Parathyroid adenoma (tissue), 2 donors: ENCODE data around the gene MATR3.
A peak's percentile ranks its signal among the peaks of the same experiment; 100 is the strongest.

Experiments
- H2AFZ ChIP-seq: fragments of 300-600 bp; sonication (generic); one replicate; pipeline ENCODE4 v1.7.0; 2017; ENCODE audit warnings: antibody characterized with exemption, mild to moderate bottlenecking
- H3K27ac ChIP-seq: fragments of 300-600 bp; sonication (generic); one replicate; pipeline ENCODE4 v1.7.0; 2017
- H3K27me3 ChIP-seq: fragments of 300-600 bp; sonication (generic); one replicate; pipeline ENCODE4 v1.7.0; 2017; ENCODE audit warnings: low read length; ENCODE audit not compliant: control insufficient read depth, insufficient read depth
- H3K36me3 ChIP-seq: fragments of 300-600 bp; sonication (generic); one replicate; pipeline ENCODE4 v1.7.0; 2017; ENCODE audit warnings: low read length; ENCODE audit not compliant: control insufficient read depth, insufficient read depth
- H3K4me1 ChIP-seq: fragments of 300-600 bp; sonication (generic); one replicate; pipeline ENCODE4 v1.7.0; 2017; ENCODE audit warnings: control low read depth
- H3K4me2 ChIP-seq: fragments of 300-600 bp; sonication (generic); one replicate; pipeline ENCODE4 v1.7.0; 2017; ENCODE audit warnings: low read length
- H3K4me3 ChIP-seq: fragments of 300-600 bp; sonication (generic); one replicate; pipeline ENCODE4 v1.7.0; 2017; ENCODE audit warnings: low read depth, low read length
- H3K79me2 ChIP-seq: fragments of 300-600 bp; sonication (generic); one replicate; pipeline ENCODE4 v1.7.0; 2017; ENCODE audit warnings: control low read depth
- H3K9ac ChIP-seq: fragments of 300-600 bp; sonication (generic); one replicate; pipeline ENCODE4 v1.7.0; 2017; ENCODE audit warnings: mild to moderate bottlenecking
- H3K9me3 ChIP-seq: fragments of 300-600 bp; sonication (generic); one replicate; pipeline ENCODE4 v1.7.0; 2017; ENCODE audit warnings: low read length; ENCODE audit not compliant: control insufficient read depth
- CTCF ChIP-seq: fragments of 300-600 bp; sonication (generic); IDR thresholded peaks from one replicate; pipeline ENCODE4 v1.7.0; 2017; ENCODE audit warnings: antibody characterized with exemption, mild to moderate bottlenecking
- donor health status: primary hyperparathyroidism.

Gene MATR3

GRCh38 chr5:139272471-139273321 lies 20.8 kb upstream of the MATR3 start:
- Histone ChIP-seq H3K4me2 (no peak overlapping the region), H3K27ac (peak overlapping the region; percentile 69), H3K36me3 (no peaks in the 10 kb centered on the region), H3K79me2 (no peaks in the 10 kb centered on the region), H3K27me3 (no peaks in the 10 kb centered on the region), H2AFZ (peak overlapping the region; percentile 96), H3K9me3 (no peaks in the 10 kb centered on the region), H3K4me1 (peaks cover 17% of the 10 kb centered on the region), H3K4me3 (no peak overlapping the region), H3K9ac (no peak overlapping the region)
- TF ChIP-seq CTCF = no peak

- H3K79me2 ChIP-seq = no peaks in the 10 kb centered on the region
- H3K27ac ChIP-seq = peak overlapping the region; percentile 69
- no peak for TF ChIP-seq CTCF
- no peaks in the 10 kb centered on the region for H3K27me3 ChIP-seq
- H3K9ac ChIP-seq = no peak overlapping the region
- H3K4me3 ChIP-seq = peak overlapping the region; percentile 56
- peak overlapping the region; percentile 80 for H3K4me2 ChIP-seq
- H2AFZ ChIP-seq = peak overlapping the region; percentile 96
- peaks cover 17% of the 10 kb centered on the region for H3K4me1 ChIP-seq
- no peaks in the 10 kb centered on the region for H3K36me3 ChIP-seq
- no peaks in the 10 kb centered on the region for H3K9me3 ChIP-seq
These were observed 20.3 kb upstream of the MATR3 start for GRCh38 chr5:139273322-139273571.

GRCh38 chr5:139273572-139274289 lies 19.8 kb upstream of the MATR3 start:
- Histone ChIP-seq H2AFZ (peak overlapping the region; percentile 96), H3K36me3 (no peaks in the 10 kb centered on the region), H3K4me3 (peak overlapping the region; percentile 56), H3K4me1 (peaks cover 17% of the 10 kb centered on the region), H3K27me3 (no peaks in the 10 kb centered on the region), H3K9me3 (no peaks in the 10 kb centered on the region), H3K9ac (no peak overlapping the region), H3K27ac (peak overlapping the region; percentile 69), H3K4me2 (peak overlapping the region; percentile 80), H3K79me2 (no peaks in the 10 kb centered on the region)
- TF ChIP-seq CTCF = no peak

- no peaks in the 10 kb centered on the region for H3K9me3 ChIP-seq
- H3K79me2 ChIP-seq = no peaks in the 10 kb centered on the region
- no peaks in the 10 kb centered on the region for H3K36me3 ChIP-seq
- H2AFZ ChIP-seq = no peak overlapping the region
- no peak overlapping the region for H3K9ac ChIP-seq
- no peak overlapping the region for H3K27ac ChIP-seq
- no peak overlapping the region for H3K4me2 ChIP-seq
- no peak for TF ChIP-seq CTCF
- H3K4me3 ChIP-seq = no peak overlapping the region
- no peaks in the 10 kb centered on the region for H3K27me3 ChIP-seq
- peaks cover 17% of the 10 kb centered on the region for H3K4me1 ChIP-seq
These were observed 18.0 kb upstream of the MATR3 start for GRCh38 chr5:139275536-139275935.
